ENCODE results near the gene JADE1.

Gene JADE1

DNA sequence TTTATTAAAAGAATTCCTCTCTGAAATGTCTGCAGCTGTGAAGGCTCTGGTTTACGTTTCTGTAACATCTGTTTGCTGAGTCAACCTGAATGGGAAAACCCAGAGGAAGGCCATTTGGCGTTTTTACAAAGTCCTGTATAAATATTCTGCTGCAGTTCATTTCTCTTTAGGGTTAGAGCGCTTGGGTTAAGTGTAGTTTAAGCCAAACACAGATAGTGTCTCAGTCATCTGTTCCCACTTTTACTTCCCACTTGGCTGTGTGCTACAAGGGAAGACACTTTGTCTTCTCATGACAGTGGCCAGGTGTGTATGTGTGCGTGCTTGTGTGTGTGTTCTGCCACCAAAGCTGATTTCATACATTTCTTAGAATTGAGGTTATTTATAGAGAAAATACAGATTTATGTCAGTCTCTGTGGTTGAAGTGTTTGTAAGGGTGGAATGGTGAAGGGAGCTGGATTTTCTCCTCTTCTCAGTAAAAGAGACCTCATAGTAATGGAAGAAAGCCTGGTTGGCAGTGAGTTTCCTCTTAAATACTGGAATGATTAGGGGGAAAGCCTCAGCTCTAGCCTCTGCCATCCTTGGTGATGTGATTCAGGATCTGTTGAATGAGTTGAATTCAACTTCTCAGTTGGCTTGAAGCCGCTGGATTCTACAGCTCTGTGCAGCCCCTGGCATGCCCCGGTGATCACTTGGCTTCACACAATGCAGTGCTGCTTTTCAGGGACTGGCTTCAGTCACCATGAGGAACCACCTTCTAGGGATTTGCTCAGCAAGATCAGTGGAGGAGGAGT lies 50.6 kb downstream of the JADE1 start:
- peak; percentile 73 for DNase-seq (ENCODE audit: extremely low read depth, low read depth)
- no peak for TF ChIP-seq CTCF (IDR thresholded peaks at IDR 0.05; ENCODE audit: low read depth, low read length, missing control alignments)
- H3K4me3 ChIP-seq (replicated peaks; ENCODE audit: low read depth, low read length) = no peak overlapping the region

DNA sequence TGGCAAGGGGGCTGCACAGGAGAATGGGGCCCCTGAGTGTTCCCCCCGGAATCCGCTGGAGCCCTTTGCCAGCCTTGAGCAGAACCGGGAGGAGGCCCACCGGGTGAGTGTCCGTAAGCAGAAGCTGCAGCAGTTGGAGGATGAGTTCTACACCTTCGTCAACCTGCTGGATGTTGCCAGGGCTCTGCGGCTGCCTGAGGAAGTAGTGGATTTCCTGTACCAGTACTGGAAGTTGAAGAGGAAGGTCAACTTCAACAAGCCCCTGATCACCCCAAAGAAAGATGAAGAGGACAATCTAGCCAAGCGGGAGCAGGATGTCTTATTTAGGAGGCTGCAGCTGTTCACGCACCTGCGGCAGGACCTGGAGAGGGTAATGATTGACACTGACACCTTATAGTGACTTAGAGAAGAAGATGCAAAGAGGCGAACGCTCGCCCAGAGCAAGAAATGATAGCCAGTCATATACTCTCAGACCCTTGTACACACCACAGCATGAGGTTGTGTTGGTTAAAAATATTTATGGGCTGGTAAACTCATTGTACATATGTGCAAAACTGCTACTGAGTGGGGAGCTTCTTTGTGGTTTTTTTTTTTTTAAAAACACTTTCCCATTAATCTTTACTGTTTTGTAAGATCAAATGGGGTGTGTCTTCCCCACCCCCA lies 52.5 kb downstream of the JADE1 start:
- no peak for TF ChIP-seq CTCF (IDR thresholded peaks at IDR 0.05; ENCODE audit: low read depth, low read length, missing control alignments)
- no peak overlapping the region for H3K4me3 ChIP-seq (replicated peaks; ENCODE audit: low read depth, low read length)
- no peak for DNase-seq (ENCODE audit: extremely low read depth, low read depth)

- DNase-seq (ENCODE audit: extremely low read depth, low read depth) = no peak
- H3K4me3 ChIP-seq (replicated peaks; ENCODE audit: low read depth, low read length) = no peak overlapping the region
- no peak for TF ChIP-seq CTCF (IDR thresholded peaks at IDR 0.05; ENCODE audit: low read depth, low read length, missing control alignments)
Observed at GRCh38 chr4:128862608-128863311, 53.3 kb downstream of the JADE1 start.

DNA sequence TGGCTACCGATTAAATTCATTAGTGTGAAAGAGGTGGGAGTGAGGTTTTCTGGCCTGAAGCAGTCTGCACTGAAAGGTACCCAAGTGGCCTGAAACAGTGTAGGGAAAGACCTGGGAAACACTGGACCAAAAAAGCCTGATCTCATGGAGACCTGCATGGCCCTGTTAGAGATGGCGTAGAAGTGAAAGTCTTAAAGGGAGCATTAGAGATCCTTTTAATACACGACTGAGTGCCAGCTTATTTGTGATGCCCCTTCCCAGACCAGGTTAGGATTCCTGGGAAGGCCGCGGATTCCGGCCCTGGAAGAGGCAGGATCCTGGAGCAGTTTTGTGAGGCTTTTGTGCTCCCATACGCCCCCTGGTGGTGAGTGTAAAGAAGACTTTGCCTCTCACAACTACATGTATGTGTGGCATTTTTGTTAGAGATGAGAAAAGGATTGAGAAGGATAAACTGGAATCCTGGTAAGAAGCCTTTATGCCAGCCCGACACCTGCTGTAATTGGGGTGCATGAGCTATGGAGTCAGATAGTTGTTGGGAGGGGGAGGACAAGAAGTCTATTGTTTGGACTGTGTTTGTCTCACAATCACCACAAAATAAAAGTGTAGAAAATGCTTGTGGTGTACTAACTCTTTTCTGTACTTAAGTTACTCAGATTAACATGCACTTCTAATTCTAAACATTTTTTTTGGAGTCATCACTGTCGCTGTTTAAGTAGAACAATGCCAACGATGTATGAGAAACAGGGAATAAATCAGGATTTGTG lies 54.0 kb downstream of the JADE1 start:
- DNase-seq (ENCODE audit: extremely low read depth, low read depth) = peak; percentile 56
- no peak overlapping the region for H3K4me3 ChIP-seq (replicated peaks; ENCODE audit: low read depth, low read length)
- peak; percentile 91 for TF ChIP-seq CTCF (IDR thresholded peaks at IDR 0.05; ENCODE audit: low read depth, low read length, missing control alignments)

DNA sequence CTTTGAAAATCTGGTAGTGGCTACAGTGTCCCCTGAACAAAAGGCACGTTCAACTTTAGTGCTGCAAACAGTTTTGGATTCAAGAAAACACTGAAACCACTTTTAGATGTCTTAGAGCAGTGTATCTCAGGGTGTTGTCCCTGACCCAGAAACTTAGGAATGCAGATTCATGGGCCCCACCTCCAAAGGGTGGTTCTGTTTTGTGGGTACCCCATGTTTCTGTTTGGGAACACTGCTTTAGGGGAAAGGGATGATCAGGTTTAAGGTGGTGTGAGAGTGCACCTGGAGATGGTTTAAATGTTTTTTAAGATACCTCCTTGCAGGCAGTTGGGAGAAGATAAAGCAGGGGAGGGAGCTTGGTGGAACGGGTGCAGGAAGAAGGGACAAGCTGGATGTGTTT lies 55.6 kb downstream of the JADE1 start:
- no peak for TF ChIP-seq CTCF (IDR thresholded peaks at IDR 0.05; ENCODE audit: low read depth, low read length, missing control alignments)
- no peak overlapping the region for H3K4me3 ChIP-seq (replicated peaks; ENCODE audit: low read depth, low read length)
- DNase-seq (ENCODE audit: extremely low read depth, low read depth) = no peak

DNA sequence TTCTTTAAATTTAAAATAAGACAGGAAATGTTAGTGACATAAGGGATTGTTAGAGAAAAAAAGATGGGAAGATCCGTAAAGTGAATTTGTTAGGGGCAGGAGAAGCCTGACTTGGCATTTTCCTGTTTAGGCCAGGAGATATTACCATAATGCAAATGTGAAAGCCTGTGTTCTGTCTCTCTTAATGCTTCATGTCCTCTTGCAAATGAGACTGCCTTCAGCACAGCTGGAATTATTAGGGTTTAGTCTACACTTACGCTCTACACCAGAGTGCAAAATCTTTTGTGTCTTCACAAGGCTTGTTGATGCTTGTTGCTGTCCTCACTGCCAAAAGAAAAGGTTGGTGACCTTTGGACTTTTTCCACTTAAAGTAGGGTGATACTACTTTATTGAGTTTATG lies 56.8 kb downstream of the JADE1 start:
- no peak for TF ChIP-seq CTCF (IDR thresholded peaks at IDR 0.05; ENCODE audit: low read depth, low read length, missing control alignments)
- H3K4me3 ChIP-seq (replicated peaks; ENCODE audit: low read depth, low read length) = no peak overlapping the region
- DNase-seq (ENCODE audit: extremely low read depth, low read depth) = no peak
